Stimulated activated CD8-positive, alpha-beta memory T cell treated with anti-CD3 and anti-CD28 coated beads, Interleukin-15, amount 100 ng/mL, for 24 hours (primary cell): ENCODE results near the gene FGD6.
"Not testable (repeated sequence)": the region's sequence is repeated elsewhere in the genome, so short reads cannot be mapped to it uniquely, and the experiment has no call there.

ENCODE experiments used
- DNase-seq: peaks from one replicate; pipeline ENCODE4 v3.0.0-alpha.2; 2020; ENCODE audit warnings: low read depth

FGD6 gene

GRCh38 chr12:95126076-95126475, 91.2 kb downstream of the FGD6 start:
- DNase-seq: no peak

DNA sequence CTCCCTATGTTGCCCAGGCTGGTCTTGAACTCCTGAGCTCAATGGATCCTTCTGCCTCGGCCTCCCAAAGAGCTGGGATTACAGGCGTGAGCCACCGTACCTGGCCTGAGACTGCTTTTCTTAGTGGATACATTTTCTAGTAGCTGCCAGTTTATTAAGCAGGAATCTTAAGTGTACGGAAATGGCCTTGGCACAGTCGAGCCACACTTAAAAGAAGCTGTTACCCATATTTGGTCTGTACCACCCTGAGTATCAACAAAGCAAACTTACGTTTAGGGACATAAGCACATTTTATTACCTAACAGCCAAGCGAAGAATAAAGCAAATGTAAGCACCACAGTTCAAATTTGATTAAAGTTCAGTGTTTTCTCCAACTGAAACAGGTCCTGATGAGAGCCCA, 93.2 kb downstream of the FGD6 start:
- no peak for DNase-seq

DNA sequence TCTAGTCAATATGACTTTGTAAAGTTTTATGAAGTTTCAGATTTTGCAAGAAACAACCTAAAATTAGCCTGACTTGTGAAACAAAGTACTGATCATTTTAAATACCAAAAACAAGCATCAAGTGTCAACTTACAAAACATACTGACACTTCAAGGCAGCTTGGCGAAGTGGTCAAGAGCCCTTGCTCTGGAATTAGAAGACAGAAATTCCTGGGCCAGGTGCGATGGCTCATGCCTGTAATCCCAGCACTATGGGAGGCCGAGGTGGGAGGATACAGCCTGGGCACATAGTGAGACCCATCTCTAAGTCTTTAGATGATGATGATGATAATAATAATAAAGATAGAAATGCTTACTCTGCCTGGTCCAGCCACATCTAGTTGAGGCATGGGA, 98.5 kb downstream of the FGD6 start:
- no peak for DNase-seq

DNA sequence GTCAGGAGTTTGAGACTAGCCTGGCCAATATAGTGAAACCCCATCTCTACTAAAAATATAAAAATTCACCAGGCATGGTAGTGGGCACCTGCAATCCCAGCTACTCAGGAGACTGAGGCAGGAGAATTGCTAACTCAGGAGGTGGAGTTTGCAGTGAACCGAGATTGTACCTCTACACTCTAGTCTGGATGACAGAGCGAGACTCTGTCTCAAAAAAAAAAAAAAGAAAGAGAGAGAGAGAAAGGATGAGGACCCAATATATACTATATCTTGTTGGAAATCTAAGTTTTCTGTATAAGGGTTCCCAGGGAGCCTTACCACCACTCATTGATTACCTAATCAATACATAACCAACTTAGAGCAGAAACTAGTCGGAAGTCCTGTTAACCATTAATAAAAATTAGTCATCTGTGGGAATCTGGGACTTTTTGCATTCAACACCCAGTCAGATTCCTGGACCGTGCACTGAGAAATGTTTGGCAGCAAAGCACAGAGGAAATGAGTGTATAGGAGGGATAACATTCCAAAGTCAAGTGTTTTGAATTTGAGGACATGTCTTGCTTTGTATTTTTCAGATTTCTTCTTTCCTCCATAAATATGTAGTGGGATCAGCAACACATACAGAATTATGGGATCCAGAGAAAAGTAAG, 99.0 kb downstream of the FGD6 start:
- no peak for DNase-seq

GRCh38 chr12:95117178-95117599, 100.1 kb downstream of the FGD6 start:
- DNase-seq: no peak

DNA sequence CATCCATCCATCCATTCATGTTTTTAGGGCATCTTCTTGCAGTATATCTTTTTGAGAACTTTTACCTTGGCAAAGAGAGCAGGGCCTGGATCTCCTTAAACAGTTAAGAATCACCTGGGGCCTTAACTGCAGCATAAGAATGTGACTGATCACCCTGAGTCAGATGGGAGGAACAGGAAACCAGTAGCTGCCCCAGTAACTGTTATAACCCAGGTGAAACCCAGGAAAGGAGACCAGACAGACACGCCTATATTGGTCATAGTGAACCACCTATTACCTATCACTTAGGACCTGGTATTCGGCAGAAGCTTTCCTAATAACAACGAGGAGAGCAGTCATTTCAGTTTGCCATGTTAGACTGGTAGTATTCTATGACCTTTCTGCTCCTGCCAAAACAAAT, 100.5 kb downstream of the FGD6 start:
- DNase-seq: no peak

DNA sequence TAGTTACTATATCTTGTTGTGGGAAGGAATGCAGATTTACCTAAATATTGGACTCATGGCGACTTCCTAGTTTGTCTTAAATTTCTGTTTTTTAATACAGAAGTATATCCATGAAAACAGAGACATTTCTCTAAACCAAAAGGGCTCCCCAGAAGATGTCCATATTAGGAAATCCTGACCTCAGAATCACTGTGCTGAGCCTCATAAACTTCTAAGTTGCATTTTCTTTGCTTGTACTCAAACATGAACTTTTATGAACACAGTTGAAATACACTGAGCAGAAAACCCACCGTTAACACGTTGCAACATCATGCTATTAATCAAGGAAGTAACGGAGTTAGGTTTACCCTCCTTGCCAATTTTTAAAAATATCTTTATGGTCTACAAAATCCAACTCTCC, 100.9 kb downstream of the FGD6 start:
- no peak for DNase-seq

- no peak for DNase-seq
Observed at GRCh38 chr12:95115641-95116040, 101.6 kb downstream of the FGD6 start.

DNA sequence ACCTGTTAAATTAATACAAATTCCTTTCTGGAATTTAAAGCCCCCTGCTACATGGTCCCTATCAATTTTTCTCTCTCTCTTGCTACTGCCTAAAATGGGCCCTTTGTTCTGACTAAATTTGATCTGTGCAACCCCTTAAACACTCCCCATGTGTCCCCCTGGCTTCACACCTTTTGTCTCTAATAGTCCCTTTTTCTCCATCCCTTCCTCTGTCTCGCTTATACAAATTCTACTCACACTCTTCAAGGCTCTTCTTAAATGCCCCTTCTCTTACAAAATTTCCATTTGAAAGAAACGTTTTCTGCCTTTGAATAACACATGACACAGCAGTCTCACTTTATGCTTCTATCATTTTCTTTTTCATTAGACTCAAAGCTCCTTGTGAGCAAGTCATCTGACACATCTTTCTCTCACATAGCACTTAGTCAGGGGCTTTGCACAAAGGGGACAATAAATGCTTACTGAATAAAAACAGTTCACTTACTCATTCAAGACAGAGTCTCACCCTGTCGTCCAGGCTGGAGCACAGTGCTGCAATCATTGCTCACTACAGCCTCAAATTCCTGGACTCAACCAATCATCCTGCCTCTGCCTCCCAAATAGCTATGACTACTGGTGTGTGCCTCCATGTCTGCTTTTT, 102.4 kb downstream of the FGD6 start:
- no peak for DNase-seq

- no peak for DNase-seq
Observed at GRCh38 chr12:95107362-95107761, 109.9 kb downstream of the FGD6 start.

DNA sequence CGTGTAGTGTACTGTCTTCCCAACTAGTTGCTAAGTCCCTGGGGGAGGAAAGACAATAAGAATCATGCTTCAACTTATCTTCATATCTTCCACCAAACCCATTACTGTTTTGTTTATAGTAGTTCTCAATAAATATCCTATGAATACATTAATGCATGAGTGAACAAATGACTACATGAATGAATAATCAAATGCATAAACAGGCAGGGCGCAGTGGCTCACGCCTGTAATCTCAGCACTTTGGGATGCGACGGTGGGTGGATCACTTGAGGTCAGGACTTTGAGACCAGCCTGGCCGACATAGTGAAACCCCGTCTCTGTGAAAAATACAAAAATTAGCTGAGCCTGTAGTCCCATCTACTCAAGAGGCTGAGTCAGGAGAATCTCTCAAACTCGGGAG, 111.7 kb downstream of the FGD6 start:
- no peak for DNase-seq

DNA sequence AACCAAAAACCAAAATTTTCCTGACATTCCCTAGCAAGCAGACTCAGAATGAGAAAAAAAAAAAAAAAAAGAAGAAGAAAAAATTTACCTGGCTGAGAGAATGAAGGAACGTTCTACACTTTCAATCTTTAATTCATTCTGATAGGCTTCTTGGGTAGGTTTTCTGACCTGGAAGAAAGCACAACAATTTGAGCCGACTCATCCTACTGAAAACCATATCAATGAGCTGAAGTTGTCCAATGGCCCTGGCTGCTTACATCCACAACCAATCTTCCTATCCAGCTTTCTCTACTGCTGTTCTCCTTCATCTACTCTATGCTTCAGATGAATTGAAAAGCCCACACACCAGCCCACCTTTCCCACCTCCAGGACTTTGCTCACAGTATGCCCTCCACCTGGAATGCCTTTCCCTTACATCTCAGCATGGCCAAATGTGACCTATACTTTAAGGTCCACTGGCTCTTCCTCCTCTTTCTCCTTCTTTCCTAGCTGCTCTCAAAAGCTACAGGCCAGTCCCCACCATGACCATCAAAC, 112.3 kb downstream of the FGD6 start:
- no peak for DNase-seq

DNA sequence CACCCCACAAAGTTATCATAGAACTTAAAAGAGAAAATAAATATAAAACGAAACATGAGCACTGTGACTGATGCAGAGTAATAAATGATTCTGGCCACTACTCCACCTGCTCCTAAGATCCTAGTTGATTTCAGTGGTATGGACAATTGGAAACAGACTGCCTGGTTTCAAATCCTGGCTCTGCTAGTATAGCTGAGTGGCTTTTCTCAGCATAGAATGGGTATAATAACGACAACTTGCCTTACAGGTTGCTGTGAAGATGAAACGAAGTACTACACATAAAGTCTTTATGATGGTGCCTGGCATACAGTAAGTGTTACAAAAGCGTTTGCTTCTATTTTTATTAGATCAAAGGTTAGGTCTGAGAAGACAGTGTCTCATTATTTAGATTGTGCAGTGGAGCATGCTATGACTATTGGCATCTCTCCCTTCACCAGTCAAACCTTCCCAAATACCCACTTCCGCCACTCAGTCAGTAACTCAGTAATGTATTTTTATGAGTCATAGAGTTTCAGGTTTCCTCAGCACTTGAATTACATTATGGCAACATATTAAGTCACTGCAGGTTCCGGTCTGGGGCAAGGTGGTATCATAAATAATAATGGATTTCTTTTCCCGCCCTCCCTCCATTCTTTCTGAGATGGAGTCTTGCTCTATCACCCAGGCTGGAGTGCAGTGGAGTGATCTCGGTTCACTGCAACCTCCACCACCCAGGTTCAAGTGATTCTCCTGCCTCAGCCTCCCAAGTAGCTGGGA, 114.2 kb downstream of the FGD6 start:
- DNase-seq: no peak

- not testable (repeated sequence) for DNase-seq
Observed at GRCh38 chr12:95101957-95102356, 115.3 kb downstream of the FGD6 start.

GRCh38 chr12:95100264-95101190, 116.7 kb downstream of the FGD6 start:
- no peak for DNase-seq

- no peak for DNase-seq
Observed at GRCh38 chr12:95099270-95099790, 117.9 kb downstream of the FGD6 start.

- no peak for DNase-seq
Observed at GRCh38 chr12:95096852-95097251, 120.4 kb downstream of the FGD6 start.

GRCh38 chr12:95096378-95096777, 120.9 kb downstream of the FGD6 start:
- DNase-seq: no peak

GRCh38 chr12:95095866-95096265, 121.4 kb downstream of the FGD6 start:
- not testable (repeated sequence) for DNase-seq

GRCh38 chr12:95089462-95089861, 127.8 kb downstream of the FGD6 start:
- no peak for DNase-seq

DNA sequence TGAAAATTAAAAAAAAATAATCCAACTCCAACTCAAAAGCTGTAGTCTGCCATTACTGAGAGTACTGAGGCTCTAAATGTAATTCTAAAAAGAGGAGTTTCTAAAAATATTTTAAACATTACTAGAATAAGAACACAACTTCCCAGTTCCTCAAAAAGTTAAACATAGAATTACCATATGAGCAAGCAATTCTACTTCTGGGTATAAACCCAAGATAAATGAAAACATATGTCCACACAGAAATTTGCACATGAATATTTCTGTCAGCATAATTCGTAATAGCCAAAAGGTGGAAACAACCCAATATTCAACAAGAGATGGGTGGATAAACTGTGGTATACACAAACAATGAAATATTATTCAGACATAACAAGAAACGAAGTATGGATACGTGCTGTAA, 128.9 kb downstream of the FGD6 start:
- no peak for DNase-seq

DNA sequence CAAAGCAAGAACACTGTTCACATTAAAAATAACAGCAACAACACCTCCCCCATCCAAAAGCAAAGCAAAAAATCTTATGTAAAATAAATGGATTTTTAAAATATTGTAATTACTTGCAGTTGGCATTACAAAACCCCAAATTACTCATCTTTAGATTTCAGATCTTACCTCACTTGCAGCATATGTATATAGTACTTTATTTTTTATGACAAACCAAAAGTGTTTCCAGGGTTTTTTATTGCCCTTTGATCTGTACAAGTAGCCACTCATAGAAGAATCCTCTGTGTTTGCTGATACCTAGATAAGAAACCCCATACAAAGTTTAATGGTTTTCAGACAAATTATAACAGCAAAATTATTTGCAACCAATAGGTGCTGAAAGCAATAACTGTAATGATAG, 131.7 kb downstream of the FGD6 start:
- DNase-seq: no peak
